Upper lobe of left lung (tissue), 6 donors: ENCODE measurements around the gene CBX6. TPM values are rescaled to one million over a fixed set of nuclear protein-coding genes. Genes with fewer than 3 reads are reported as not detected.

Experiments used
- ATAC-seq, 2 donors: fragments of 200-7000 bp; cut with Tn5 transposase; one replicate each; pipeline ENCODE4 v1.9.1; 2022; ENCODE audit warnings: mild to moderate bottlenecking in 2 of 2, moderate library complexity in 2 of 2; ENCODE audit not compliant: low FRiP score in 2 of 2
- DNase-seq, 2 donors: peaks; one replicate each; pipeline ENCODE4 v3.0.0-alpha.2; 2019 to 2020
- H3K27ac ChIP-seq, 4 donors: fragments of 200-600 bp; sonication (generic); one replicate each; pipeline ENCODE4 v1.5.1; 2016 to 2019
- H3K27me3 ChIP-seq, 4 donors: fragments of 200-600 bp; sonication (generic); one replicate each; pipeline ENCODE4 v1.5.1; 2017 to 2019
- H3K36me3 ChIP-seq, 4 donors: fragments of 200-600 bp; sonication (generic); one replicate each; pipeline ENCODE4 v1.5.1; 2016 to 2019
- H3K4me1 ChIP-seq, 4 donors: fragments of 200-600 bp; sonication (generic); one replicate each; pipeline ENCODE4 v1.5.1; 2018 to 2019
- H3K4me3 ChIP-seq, 4 donors: fragments of 200-600 bp; sonication (generic); one replicate each; pipeline ENCODE4 v1.5.1; 2017 to 2019; ENCODE audit warnings: mild to moderate bottlenecking in 2 of 4, moderate library complexity in 1 of 4
- H3K9me3 ChIP-seq, 4 donors: fragments of 200-600 bp; sonication (generic); one replicate each; pipeline ENCODE4 v1.5.1; 2018 to 2019
- CTCF ChIP-seq, 6 experiments: fragments of 450-650 bp in 4 of 6; fragments of 200-600 bp in 2 of 6; sonication (generic) in 2 of 6; IDR thresholded peaks; one replicate each; pipeline ENCODE4 v1.5.1; 2016 to 2019; ENCODE audit warnings: antibody characterized with exemption in 6 of 6
- EP300 ChIP-seq, 4 donors: sonication (generic); formaldehyde crosslinking; IDR thresholded peaks; one replicate each; pipeline ENCODE4 v1.5.1; 2017; ENCODE audit warnings: antibody characterized with exemption in 4 of 4, control low read depth in 2 of 4
- POLR2A ChIP-seq, 4 donors: fragments of 450-650 bp; IDR thresholded peaks; one replicate each; pipeline ENCODE4 v1.5.1; 2016 to 2017; ENCODE audit warnings: antibody characterized with exemption in 4 of 4, mild to moderate bottlenecking in 2 of 4
- POLR2AphosphoS5 ChIP-seq, 2 donors: sonication (generic); formaldehyde crosslinking; IDR thresholded peaks; one replicate each; pipeline ENCODE4 v1.5.1; 2017; ENCODE audit warnings: antibody characterized with exemption in 2 of 2
- WGBS, 2 donors: methylation state at CpG; one replicate each; pipeline ENCODE4 v1.1.5; 2017 to 2018; 5-methylcytosine and 5-hydroxymethylcytosine counted together
- total RNA-seq, 6 donors: library from RNA; depleted of rRNA in 4 of 6; stranded (reverse); fragments of >200 nt in 4 of 6; gene quantifications; one replicate each; pipeline versions ENCODE4 v1.1.0 to v1.2.1, GENCODE V29; 2016 to 2021
- donor health status: DM: no; HTN: no; CAD: no; lungs with moderate emphysema.
- donor health status: DM: no; HTN: yes; CAD: no; lungs with severe emphysema.

Gene CBX6
- total RNA-seq, 6 donors from 2014 or later, result 30.4 to 74.9 (median 45.4) TPM

DNA sequence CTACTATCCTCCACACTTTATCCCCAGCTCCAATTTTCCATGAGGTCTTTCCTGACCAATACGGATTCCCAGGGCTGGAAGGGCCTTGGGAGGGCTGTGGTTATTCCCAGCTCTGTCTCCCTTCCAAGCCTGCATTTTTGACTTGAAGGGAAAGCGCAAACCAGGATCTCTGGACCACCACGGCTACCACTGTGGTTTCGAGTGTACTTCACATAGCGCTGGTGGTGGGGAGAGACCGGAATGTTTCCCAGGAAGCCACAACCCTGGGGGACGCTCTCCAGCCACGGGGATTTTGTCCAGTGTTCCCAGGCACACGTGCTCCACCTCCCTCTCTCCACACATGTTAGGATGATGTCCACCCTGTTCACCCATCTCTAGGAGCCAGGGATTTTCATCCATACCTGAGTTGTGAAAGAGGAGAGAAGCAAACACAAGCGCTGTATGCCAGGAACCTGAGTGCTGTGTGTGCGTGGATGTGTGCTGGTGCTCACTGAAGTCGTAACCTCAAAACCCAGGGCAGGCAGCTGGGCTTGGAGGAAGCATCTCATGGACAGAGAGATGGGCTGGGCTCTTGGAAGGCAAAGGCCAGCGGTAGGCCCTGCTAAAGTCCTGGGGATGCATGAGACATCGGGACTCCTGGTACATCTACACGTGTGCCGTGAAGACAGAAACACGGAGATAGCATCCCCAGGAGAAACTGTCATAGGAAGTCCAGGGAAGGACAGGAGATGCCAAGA, 26.8 kb downstream of the CBX6 start:
- 60 to 71% methylated on average over 16 to 17 of the region's 17 CpGs for WGBS, 2 donors
- Histone ChIP-seq H3K27me3 (peaks cover 0 to 18% (median 2%) of the 10 kb centered on the region in 4 donors), H3K27ac (no peak overlapping the region), H3K9me3 (no peaks in the 10 kb centered on the region), H3K36me3 (no peaks in the 10 kb centered on the region), H3K4me1 (peaks cover 11 to 19% (median 16%) of the 10 kb centered on the region in 4 donors), H3K4me3 (no peak overlapping the region)
- DNase-seq, result no peak
- ATAC-seq, result no peak
- no peak for TF ChIP-seq CTCF (IDR thresholded peaks at IDR 0.05)
- no peak for TF ChIP-seq EP300 (IDR thresholded peaks at IDR 0.05)
- no peak for TF ChIP-seq POLR2A (IDR thresholded peaks at IDR 0.05)
- no peak for TF ChIP-seq POLR2AphosphoS5 (IDR thresholded peaks at IDR 0.05)

DNA sequence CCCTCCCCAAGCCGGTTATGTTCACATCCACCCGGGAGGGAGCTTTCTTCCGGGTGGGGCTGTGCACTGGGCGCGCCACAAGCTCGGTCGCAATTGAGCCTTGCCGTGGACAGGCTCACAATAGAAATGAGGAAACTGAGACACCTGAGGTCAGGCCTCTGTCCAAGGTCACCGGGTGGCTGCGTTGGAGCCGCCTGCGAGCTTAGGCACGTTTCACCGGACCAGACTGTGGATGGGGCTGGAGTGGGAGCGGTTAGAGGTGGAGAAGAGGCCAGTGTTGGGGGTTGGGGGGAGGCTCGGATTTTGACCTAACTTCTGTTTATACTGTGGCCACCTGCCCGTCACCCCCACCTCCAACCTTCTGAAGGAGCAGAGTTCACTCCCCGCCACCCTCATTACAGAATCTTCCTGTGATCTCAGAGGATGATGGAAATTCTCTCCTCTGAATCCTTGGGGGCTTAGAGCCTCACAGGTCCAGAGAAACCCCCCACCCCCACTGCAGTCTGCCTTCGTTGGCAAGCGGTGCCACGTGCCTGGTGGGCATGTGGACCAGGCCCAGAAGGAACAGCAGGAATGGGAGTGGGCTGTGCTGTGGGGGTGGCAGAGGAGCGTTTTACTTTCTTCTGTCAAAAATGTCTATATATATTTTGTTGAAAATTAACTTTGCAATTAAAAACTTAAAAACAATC, 27.6 kb downstream of the CBX6 start:
- DNase-seq, result no peak
- Histone ChIP-seq H3K27ac (peak overlapping the region in 2 of 4 donors; percentile 41 to 48), H3K4me3 (peak overlapping the region in 3 of 4 donors; percentile 48 to 55 (median 50)), H3K4me1 (peaks cover 11 to 19% (median 16%) of the 10 kb centered on the region in 4 donors), H3K9me3 (no peaks in the 10 kb centered on the region), H3K27me3 (peaks cover 0 to 18% (median 2%) of the 10 kb centered on the region in 4 donors), H3K36me3 (no peaks in the 10 kb centered on the region)
- ATAC-seq, result peak in 1 of 2 donors; percentile 19
- TF ChIP-seq CTCF (IDR thresholded peaks at IDR 0.05) (no peak), EP300 (IDR thresholded peaks at IDR 0.05) (no peak), POLR2AphosphoS5 (IDR thresholded peaks at IDR 0.05) (no peak), POLR2A (IDR thresholded peaks at IDR 0.05) (no peak)
- WGBS, 2 donors, result 20 to 39% methylated on average over 13 to 21 of the region's 22 CpGs

- DNase-seq, result peak in 1 of 2 donors; percentile 93
- peaks cover 11 to 19% (median 16%) of the 10 kb centered on the region in 4 donors for H3K4me1 ChIP-seq
- peaks cover 0 to 18% (median 2%) of the 10 kb centered on the region in 4 donors for H3K27me3 ChIP-seq
- no peaks in the 10 kb centered on the region for H3K36me3 ChIP-seq
- 0 to 1% methylated on average over 3 to 30 of the region's 105 CpGs for WGBS, 2 donors
- peak within 1 kb of the TSS; percentile 48 to 55 (median 50) for H3K4me3 ChIP-seq
- TF ChIP-seq POLR2A (IDR thresholded peaks at IDR 0.05) (no peak), CTCF (IDR thresholded peaks at IDR 0.05) (peak in 2 of 6 experiments; percentile 8 to 17)
- H3K27ac ChIP-seq, result peak within 1 kb of the TSS in 2 of 4 donors; percentile 48 to 70
- H3K9me3 ChIP-seq, result no peaks in the 10 kb centered on the region
- ATAC-seq, result peak in 1 of 2 donors; percentile 64
Measured at GRCh38 chr22:38843657-38844314, 28.2 kb downstream of the CBX6 start, which contains the start of gene NPTXR. Gene NPTXR (minus strand): TSS chr22:38844028.

- DNase-seq, result peak in 1 of 2 donors; percentile 92
Measured at GRCh38 chr22:38843201-38843656, 28.8 kb downstream of the CBX6 start.

More at GRCh38 chr22:38843201-38843656, 28.8 kb downstream of the CBX6 start:
- H3K27ac ChIP-seq, result peak overlapping the region in 2 of 4 donors; percentile 6 to 70
- no peaks in the 10 kb centered on the region for H3K9me3 ChIP-seq
- peaks cover 11 to 19% (median 16%) of the 10 kb centered on the region in 4 donors for H3K4me1 ChIP-seq
- H3K27me3 ChIP-seq, result peaks cover 0 to 18% (median 2%) of the 10 kb centered on the region in 4 donors
- peak in 1 of 2 donors; percentile 69 for ATAC-seq
- H3K36me3 ChIP-seq, result no peaks in the 10 kb centered on the region
- H3K4me3 ChIP-seq, result peak overlapping the region; percentile 48 to 55 (median 50)
- no peak for TF ChIP-seq POLR2AphosphoS5 (IDR thresholded peaks at IDR 0.05)
- no peak for TF ChIP-seq POLR2A (IDR thresholded peaks at IDR 0.05)
- TF ChIP-seq CTCF (IDR thresholded peaks at IDR 0.05), result peak in 5 of 6 experiments; percentile 30 to 82 (median 57)
- WGBS, 2 donors, result 0% methylated on average over 15 of the region's 68 CpGs; no CpG with 5 or more reads in 1 of the 2 donors
